Right hindlimb (tissue), 1 donor: ENCODE data around the gene EPHA4.
A peak's percentile ranks its signal among the peaks of the same experiment; 100 is the strongest.

Source experiments
- DNase-seq: peaks from one replicate; pipeline ENCODE4 v3.0.0-alpha.2; 2018

The EPHA4 gene

GRCh38 chr2:221502270-221503010 is 69.7 kb downstream of the EPHA4 start:
- no peak for DNase-seq

GRCh38 chr2:221501883-221502269 is 70.2 kb downstream of the EPHA4 start:
- no peak for DNase-seq

GRCh38 chr2:221501210-221501882 is 70.8 kb downstream of the EPHA4 start:
- DNase-seq = no peak

GRCh38 chr2:221500501-221501209 is 71.4 kb downstream of the EPHA4 start:
- DNase-seq = no peak

GRCh38 chr2:221495731-221496130 is 76.4 kb downstream of the EPHA4 start:
- no peak for DNase-seq

GRCh38 chr2:221494556-221494955 is 77.5 kb downstream of the EPHA4 start:
- DNase-seq = no peak

- no peak for DNase-seq
Observed at GRCh38 chr2:221493391-221493790, 78.7 kb downstream of the EPHA4 start.

GRCh38 chr2:221492636-221493035 is 79.5 kb downstream of the EPHA4 start:
- DNase-seq = no peak

- no peak for DNase-seq
Observed at GRCh38 chr2:221490506-221491060, 81.5 kb downstream of the EPHA4 start.

- no peak for DNase-seq
Observed at GRCh38 chr2:221488136-221488807, 83.8 kb downstream of the EPHA4 start.

- DNase-seq = no peak
Observed at GRCh38 chr2:221486106-221486505, 86.0 kb downstream of the EPHA4 start.

GRCh38 chr2:221485503-221485870 is 86.6 kb downstream of the EPHA4 start:
- DNase-seq = no peak

- no peak for DNase-seq
Observed at GRCh38 chr2:221484761-221485502, 87.2 kb downstream of the EPHA4 start.

- DNase-seq = no peak
Observed at GRCh38 chr2:221482666-221483455, 89.2 kb downstream of the EPHA4 start.

- DNase-seq = no peak
Observed at GRCh38 chr2:221480821-221481220, 91.3 kb downstream of the EPHA4 start.

- DNase-seq = peak; percentile 59
Observed at GRCh38 chr2:221480163-221480562, 91.9 kb downstream of the EPHA4 start.

GRCh38 chr2:221478485-221478863 is 93.6 kb downstream of the EPHA4 start:
- no peak for DNase-seq

- no peak for DNase-seq
Observed at GRCh38 chr2:221477714-221478484, 94.2 kb downstream of the EPHA4 start.

- no peak for DNase-seq
Observed at GRCh38 chr2:221476195-221476594, 95.9 kb downstream of the EPHA4 start.

- DNase-seq = no peak
Observed at GRCh38 chr2:221473451-221473850, 98.7 kb downstream of the EPHA4 start.

- no peak for DNase-seq
Observed at GRCh38 chr2:221468317-221468716, 103.8 kb downstream of the EPHA4 start.
